Vagina (tissue), 2 donors: ENCODE data around the gene PCNT.

Source experiments
- CTCF ChIP-seq, 3 experiments: fragments of 450-650 bp in 2 of 3; fragments of 200-600 bp in 1 of 3; sonication (generic) in 1 of 3; IDR thresholded peaks; one replicate each; pipeline ENCODE4 v1.5.1; 2017 to 2019; ENCODE audit warnings: antibody characterized with exemption in 3 of 3, mild to moderate bottlenecking in 2 of 3, moderate library complexity in 2 of 3
- POLR2A ChIP-seq, 2 donors: fragments of 450-650 bp; IDR thresholded peaks; one replicate each; pipeline ENCODE4 v1.6.1; 2017; ENCODE audit warnings: antibody characterized with exemption in 2 of 2, mild to moderate bottlenecking in 2 of 2, moderate library complexity in 2 of 2
- POLR2AphosphoS5 ChIP-seq, 2 donors: sonication (generic); formaldehyde crosslinking; IDR thresholded peaks; one replicate each; pipeline ENCODE4 v1.9.0; 2017; ENCODE audit warnings: antibody characterized with exemption in 2 of 2, mild to moderate bottlenecking in 2 of 2, low read depth in 1 of 2; ENCODE audit not compliant: insufficient read depth in 1 of 2

GRCh38 chr21:46388896-46389295 is 64.9 kb downstream of the PCNT start:
- TF ChIP-seq CTCF (IDR thresholded peaks at IDR 0.05), result no peak
- TF ChIP-seq POLR2A (IDR thresholded peaks at IDR 0.05), result no peak
- TF ChIP-seq POLR2AphosphoS5 (IDR thresholded peaks at IDR 0.05; ENCODE audit: insufficient read depth in 1 of 2, low read depth in 1 of 2), result no peak
